Stimulated activated CD4-positive, alpha-beta T cell treated with anti-CD3 and anti-CD28 coated beads, Interleukin-12 subunit alpha, Interleukin-12 subunit beta, amount 100 ng/mL, for 4 hours (primary cell): ENCODE data around the gene NMRK2.
A peak's percentile ranks its signal among the peaks of the same experiment; 100 is the strongest.
"Not testable (repeated sequence)": the region's sequence is repeated elsewhere in the genome, so short reads cannot be mapped to it uniquely, and the experiment has no call there.

Source experiments
- DNase-seq: peaks from one replicate; pipeline ENCODE4 v3.0.0-alpha.2; 2020

NMRK2 gene

DNA sequence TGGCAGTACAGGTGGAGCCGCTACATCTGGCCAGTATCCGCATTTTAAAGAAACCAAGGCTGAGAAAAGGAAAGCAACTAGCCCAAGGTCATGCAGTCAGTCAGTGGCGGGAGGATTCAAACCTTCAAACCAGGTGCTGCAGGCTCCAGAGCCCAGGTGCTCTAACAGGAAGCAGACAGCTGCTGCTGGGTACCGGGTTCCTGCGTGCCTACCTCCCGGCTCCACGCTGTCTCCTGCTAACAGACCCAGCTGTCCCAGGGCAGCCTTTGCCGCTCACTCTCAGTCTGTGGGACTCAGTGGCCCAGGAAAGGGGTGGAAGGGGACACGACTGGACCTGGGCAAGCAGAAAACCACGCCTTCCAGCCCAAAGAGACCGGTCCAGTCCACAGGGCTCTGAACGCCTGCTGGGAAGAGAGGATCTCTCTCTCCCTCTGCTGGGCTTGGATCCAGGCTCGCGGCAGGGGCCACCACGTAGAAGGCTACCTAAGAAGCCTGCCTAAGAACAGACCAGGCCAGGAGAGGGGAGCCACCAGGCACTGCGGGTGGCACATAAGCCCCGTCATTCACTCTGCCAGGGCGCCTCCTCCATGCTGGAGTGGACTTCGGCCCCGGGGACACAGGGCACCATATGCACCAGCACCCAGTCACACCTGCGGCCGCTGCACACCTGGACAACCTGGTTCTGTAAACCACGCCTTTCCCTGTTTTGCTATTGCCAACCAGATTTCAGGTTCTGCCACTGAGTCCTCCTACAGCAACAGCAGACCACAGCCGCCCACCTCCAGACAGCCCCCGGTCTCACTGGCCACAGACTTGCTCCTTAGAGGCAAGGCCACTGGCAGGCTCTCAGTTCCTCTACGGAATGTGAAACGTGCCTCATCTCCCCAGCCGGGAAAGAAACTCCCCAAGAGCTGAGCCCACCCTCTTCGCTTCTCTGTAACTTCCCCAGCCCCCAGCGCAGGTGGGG lies 33.5 kb downstream of the NMRK2 start:
- no peak for DNase-seq

DNA sequence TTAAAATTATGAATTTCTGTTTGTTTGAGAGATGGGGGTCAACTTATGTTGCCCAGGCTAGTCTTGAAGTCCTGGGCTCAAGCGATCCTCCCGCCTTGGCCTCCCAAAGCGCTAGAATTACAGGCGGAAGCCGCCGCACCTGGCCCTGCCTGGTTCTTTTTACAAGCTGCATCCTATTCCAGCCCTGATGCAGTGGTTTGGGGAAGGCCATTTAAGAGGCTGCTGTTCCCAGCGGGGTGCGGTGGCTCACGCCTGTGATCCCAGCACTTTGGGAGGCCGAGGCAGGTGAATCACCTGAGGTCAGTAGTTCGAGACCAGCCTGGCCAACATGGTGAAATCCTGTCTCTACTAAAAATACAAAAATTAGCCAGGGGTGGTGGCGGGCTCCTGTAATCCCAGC lies 35.1 kb downstream of the NMRK2 start:
- DNase-seq: not testable (repeated sequence)

DNA sequence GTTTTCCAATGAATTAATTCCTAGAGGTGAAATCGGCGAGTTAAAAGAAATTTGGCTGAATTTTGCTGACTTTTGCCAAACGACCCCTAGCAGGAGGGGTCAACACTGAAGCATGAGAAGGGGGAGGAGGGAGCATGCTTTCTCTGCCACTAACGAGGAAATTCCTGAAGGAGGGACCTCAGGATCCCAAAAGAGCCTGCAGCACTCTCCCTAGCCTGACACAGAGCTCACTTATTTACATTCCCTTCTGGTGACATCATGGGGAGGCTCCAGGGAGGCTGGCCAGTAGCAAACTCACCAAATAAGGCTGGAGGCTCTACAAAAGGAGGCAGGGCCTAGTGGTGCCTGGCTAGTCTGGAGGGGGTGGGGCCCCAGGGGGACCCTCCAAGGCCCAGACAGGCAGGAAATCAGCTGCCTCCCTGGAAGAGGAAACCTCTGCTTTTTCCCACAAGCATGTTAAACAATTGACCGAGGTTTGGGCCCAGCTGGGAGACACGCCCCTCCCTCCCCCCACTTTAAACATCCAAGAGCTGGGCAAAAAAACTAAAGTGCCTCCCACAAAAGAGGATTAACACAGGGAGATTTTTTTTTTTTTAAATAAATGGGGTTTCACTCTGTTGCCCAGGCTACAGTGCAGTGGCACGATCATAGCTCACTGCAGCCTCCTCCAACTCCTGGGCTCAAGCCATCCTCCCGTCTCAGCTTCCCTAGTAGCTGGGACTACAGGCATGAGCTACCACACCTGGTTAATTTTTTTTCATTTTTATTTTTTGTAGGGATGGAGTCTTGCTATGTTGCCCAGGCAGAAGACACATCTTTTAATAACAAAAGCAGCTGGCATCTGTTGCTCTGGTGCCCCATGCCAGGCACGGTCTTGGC lies 35.9 kb downstream of the NMRK2 start:
- DNase-seq: no peak

DNA sequence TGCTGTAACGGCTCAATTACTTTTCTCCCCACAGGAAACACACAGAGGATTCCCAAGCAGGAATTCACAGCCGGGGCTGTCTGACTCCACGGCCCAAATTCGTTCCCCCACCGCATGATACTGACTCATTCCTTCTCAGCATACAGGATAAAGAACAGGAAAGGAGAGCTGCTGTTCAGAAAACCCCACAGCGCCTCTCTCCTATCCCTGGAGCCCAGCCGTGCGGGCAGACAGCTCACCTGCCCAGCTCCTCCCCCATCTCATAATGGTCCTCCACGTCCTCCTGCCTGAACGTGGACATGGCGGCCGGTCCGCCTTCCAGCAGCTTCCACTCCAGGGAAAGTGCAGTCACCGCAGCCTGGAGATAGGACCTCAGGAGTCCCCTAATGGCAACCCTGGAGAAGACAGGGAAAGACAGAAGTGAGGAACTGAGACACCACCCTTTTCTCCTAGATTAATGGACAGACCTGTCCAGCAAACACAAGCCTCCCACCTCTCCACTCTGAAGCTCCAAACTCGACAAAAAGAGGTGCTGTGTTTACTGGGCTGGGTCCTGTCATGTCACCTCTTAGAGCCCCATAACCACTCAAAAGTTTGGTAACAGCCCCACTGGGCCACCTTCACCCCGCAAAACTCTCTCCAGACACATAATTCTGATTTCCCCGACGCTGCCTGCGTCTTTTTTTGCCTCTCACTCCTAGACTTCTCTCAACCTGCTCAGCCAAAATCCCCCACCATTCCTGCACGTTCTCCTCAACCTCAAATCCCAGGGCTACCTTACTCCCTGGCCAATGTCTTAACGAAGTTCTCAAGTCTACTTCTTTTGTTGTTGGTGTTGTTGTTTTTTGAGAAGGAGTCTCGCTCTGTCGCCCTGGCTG lies 36.8 kb downstream of the NMRK2 start:
- DNase-seq: no peak

DNA sequence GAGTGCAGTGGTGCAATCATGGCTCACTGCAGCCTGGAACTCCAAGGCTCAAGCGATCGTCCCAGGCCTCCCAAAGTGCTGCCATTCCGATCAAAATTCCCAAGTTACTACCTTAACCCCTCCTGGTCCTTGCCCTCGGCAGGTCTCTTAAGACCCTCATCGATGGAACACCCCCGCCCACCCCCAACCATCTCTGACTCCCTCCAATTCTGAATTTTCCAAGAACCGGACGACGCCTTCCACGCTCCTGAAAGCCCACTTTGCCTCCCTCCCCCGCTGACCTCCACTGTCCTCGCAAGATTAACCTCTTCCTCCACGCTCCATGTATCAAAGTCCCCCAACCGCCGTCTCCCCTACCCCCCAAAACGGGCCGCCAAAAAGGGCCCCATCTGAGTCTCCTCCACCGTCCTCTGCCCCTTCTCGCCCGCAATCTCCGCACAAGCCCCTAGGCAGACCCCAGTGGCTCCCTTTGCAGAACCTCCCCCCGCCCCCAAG lies 37.5 kb downstream of the NMRK2 start:
- no peak for DNase-seq

DNA sequence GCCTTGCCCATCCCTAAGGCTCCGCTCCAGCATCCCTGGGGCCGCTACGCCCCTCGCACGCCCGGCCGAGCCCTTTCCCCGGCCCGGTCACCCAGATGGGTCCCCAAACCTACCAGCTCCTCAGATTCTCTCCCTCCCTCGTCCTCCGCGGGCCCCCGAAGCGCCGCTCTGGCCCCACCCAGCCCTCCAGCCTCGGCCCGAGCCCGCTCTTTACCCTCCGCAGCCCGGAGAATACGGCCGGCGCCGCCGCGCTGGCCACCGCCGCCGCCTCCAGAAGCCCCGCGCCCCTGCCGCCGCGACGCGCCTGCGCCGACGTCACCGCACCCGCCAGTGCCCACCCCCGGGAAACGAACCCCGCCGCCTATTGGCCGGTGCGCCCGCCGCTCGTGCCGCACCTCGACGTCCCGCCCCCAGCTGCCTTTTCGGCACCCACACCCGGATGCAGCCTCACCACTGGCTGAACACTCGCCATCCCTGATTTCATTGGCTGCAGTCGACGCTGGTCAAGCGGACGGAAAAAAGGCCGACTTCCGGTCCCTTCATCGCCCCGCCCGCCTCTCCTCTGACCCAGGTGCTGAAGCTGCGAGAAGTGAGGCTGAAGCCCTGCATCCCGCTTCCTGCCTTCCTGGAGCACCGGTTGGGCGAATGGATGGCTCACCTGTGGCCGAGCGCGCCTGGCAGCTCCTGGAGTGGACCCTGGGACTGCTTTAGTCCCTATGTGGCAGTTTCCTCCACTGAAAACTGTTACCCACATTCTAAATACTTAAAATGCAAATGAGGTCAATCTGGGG lies 38.1 kb downstream of the NMRK2 start, which contains the start of gene DAPK3:
TSS of gene DAPK3 (minus strand) at position 292 of the 791 bp plus-strand sequence. CDS start 1,364 bp downstream, outside the sequence.
- peak; percentile 93 for DNase-seq

DNA sequence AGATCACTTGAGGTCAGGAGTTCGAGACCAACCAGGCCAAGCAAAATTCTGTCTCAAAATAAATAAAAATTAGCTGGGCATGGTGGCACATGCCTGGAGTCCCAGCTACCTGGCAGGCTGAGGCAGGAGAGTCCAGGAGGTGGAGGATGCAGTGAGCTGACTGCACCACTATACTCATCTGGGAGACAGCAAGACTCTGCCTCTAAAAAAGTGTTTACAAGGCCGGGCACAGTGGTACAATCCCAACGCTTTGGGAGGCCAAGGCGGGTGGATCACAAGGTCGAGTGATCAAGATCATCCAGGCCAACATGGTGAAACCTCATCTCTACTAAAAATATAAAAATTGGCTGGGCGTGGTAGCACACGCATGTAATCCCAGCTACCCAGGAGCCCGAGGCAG lies 42.3 kb downstream of the NMRK2 start:
- no peak for DNase-seq

DNA sequence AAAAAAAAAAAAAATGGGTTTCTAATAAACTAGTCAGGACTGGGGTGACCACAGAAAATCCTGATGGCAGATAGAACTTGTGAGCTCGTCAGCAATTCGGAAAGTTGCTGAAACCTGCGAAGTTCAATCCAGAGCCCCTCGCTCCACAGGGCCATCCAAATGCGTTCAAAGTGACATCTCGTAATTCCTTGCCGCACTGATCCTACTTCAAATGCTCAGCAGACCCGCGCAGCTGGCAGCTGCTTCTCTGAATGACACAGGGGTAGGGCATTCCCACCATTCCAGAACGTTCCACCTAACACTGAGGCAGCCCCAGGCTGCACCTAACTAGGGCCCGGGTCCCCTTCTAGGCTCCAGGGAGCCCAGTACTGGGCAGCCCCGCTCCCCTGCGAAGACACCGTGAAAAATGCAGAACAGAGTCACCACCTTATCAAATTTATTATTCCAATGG lies 42.8 kb downstream of the NMRK2 start:
- DNase-seq: no peak

DNA sequence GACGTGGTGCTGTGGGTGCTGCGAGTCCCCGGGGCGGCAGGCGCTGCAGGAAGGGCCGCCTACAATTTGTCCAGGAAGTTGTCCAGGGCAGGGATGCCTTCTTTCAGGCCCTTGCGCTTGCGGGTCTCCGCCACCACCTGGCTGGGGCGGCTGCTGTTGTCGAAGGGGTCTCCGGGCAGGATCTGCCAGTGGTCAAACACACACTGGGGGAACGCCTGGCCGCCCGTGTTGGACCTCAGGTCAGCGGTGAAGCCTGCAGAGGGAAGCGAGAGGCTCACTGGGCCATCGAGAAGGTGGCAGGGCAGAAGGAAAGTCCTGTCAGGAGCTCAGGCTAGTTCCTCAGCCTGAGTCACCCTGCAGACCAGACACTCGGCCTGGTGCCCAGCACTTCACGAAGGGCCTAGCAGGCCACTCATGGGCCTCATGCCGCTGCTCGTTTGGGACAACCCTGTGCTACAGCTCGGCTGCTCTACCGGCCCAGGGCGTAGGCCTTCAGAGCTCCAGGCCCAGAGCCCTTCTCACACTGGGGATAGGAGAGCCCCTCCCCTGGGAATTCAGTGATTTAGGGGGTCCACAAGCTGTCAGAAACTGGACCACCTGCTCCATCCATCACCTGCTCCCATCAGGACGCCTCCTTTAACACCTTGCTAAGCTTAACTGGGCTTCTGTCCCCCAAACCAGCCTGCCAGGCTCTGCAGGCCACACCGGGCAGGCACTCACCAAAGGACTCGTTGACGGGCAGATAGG lies 43.8 kb downstream of the NMRK2 start:
- peak; percentile 20 for DNase-seq

DNA sequence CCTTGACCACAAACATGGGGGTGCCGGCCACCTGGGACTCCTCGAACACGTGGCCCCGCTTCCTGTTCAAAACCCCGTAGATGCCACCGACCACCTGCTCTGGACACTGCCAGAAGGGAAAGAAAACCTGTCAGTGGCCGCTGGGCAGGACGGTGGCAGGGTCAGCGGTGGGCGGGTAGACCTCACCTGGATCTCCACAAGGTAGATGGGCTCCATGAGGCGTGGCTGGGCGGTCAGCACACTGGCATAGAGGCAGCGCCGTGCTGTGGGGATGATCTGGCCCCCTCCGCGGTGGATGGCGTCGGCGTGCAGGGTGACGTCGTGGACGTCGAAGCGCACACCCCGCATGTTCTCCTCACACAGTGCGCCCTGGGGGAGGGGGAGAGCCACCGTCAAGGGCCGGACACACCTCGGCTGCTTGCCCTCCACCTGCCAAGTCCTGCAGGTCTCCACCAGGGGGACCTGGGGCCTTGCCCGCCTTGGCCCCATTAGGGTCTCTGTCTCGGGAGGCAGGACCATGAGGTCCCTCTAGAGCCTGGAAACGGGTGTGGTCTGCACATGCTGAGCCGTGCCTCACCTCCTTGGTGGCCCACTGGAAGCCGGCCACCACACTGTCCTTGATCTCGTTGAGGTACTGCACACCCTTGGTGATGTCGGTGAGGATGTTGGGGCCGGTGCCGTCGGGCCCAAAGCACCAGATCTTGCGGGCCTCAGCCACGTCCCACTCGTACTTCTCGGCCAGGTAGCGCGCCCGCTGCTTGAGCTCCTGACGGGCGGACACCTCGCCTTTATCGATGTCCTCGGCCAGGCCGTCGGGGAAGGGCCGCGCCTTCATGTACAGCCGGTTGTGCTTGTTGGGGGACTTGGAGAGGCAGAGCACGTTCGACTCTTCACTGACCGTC lies 44.6 kb downstream of the NMRK2 start:
- no peak for DNase-seq

DNA sequence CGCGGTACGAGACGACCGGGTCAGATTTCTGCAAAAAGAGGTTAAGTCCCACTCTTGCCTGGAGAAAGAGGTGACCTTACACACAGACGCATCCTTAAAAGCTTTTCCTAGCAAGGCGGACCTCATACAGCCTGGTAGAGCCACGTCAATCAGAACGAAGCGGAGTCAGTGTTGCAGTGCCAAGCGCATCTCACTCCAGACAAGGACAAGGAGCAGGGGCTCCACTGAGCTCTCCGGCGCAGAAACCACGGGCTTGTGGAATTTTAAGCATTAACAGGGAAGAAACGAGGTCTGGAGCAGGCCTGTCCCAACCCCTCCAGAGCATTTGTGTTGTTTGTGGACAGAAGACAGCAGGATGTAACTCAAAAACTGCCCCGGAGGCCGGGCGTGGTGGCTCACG lies 45.3 kb downstream of the NMRK2 start:
- DNase-seq: no peak

DNA sequence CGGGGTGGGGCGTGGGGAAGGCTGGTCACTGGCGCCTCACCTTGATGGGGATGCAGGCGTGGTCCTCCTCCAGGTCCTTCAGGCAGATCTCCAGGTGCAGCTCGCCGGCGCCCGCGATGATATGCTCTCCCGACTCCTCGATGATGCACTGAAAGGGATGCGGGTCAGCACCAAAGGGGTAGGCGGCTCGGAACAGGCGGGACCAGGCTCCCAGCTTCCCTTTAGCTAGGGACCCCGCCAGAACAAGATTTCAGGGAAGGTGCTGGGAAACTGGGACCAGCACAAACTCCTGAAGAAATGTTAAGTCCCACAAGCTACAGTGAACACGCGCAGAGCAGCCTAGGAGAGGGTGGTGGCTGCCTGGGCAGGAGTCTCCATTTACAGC lies 46.4 kb downstream of the NMRK2 start:
- DNase-seq: peak; percentile 17

DNA sequence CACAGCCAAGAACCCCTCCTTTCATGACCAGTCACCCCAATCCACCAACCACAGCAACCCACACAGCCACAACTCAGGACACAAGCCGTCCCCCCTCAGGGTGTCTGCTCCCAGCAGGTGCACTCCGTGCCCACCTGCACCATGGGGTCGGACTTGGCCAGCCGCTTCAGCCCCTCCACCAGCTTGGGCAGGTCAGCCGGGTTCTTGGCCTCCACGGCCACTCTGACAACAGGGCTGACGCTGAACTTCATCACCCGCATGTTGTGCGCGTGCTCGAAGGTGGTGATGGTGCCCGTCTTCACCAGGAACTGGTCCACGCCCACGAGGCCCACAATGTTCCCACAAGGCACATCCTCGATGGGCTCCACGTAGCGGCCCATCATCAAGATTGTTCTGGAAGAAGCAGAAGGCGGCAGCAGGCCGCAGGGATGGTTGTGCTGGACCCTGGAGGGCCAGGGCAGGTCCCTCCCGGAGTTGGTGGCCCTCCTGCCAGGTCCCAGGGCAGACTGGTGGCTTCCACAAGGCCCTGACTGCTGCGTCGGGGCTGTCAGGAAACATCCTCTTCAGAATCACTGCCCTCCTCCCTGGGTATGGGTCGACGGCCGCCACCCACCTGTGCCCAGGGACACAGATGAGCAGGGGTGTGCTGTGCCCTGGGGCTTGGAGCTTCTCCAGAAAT lies 46.9 kb downstream of the NMRK2 start:
- DNase-seq: no peak

DNA sequence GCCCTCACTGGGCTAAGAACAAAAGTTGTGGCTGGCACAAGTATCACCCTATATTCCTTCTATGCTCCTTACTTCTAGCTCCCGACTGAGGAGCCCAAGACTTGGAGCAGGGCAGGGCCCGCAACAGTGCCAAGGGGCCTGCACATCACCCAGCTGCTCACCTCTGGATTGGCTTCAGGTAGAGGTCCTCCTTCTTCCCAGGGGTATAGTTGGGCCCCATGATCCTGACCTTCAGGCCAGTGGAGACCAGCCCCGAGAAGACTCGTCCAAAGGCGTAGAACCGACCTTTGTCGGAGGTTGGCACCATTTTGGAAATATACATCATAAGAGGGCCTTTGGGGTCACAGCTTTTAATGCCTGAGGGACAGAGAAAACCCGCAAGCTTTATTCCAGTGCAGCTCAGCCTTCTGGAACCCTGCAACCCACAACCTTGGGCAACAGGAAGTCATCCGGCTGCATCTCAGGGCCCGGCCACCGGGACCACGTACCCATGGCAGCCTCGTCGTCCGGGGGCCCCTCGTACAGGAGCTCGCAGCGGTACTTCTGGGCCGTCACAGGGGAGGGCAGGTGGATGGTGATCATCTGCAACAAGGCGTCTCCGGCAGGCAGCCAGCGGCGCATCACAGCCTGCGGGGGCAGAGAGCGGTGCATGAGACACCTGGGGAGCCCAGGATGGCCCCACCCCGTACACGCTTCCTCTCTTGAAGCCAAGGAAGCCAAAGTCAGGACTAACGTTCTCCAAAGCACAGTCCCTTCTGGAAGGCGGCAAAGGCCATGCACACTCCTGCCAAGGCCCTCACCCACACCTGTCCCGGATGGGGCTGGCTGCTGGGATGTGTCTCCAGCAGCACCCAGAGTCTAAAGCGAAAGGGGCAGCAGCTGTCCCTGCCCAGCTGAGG lies 47.7 kb downstream of the NMRK2 start:
- DNase-seq: no peak

DNA sequence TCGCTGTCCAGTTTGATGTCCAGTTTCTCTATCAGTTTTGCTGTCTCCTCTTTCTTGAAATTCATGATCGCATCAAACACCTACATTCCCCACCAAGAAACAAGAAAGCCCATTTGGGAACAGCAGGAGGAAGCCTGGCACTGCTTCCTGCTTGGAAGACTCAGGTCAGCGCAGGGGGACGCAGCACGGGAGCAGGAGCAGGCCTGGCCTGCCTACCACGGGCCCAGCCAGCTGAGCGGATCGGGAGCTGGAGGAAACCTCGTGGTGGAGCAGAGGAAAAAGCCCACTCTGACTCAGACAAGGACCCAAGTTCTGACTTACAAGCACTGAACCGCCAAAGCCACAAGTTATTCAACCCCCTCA lies 48.5 kb downstream of the NMRK2 start:
- no peak for DNase-seq

DNA sequence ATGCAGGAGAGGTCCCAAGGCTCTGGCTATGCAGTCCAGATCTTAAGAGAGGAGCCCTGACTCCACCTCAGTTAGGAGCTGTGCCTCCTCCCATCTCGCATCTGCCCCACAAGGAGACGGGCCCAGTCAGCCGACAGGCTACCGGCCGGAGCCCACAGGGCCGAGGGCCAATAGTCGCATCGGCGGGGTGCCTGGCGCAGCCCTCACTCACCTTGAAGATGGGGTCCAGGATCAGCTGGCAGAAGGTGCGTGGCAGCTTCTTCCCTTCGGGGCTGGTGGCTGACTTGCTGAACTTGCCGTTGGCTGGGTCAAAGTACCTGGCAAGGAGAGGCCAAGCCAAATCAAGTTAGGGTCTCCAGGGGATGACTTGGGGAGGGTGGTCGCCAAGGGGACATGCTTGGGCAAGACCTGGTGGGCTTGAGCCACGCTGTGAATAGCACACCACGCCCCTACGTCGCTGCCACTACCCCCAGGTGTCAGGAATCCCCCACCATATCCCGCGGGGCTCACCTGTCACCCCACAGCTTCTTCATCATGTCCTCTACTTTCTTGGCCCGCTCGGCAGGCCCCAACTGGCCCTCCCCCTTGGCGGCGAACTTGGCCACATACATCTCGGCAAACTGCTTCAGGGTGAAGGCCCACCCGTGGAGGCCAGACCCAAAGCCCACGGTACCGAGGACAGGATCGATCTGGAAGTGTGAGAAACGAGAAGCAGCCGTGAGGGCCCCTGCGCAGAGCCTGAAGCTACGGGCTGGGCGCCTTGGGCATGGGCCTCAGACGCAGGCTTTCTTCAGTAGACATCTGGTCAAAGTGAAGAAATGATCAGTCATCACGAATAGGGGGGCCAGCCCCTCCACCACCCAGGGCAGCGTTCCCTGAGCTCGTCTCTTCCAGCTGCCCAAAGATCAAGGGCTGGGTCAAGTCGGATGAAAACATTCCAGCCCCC lies 49.1 kb downstream of the NMRK2 start:
- no peak for DNase-seq
